OCI-LY3 (cell line): ENCODE results near the gene LYPD3.

Source experiments
- H2AFZ ChIP-seq: fragments of 200-600, 300-600 bp; shearing (Covaris generic); 2 replicates; pipeline ENCODE4 v1.6.0; 2014; ENCODE audit warnings: antibody characterized with exemption, low read depth, low read length
- H3K27ac ChIP-seq: fragments of 200-600, 300-600 bp; sonication (generic); 2 replicates; pipeline ENCODE4 v1.5.1; 2014; ENCODE audit warnings: mild to moderate bottlenecking, low read length, moderate library complexity, mixed read lengths
- H3K27me3 ChIP-seq: fragments of 200-600, 300-600 bp; sonication (generic); 2 replicates; pipeline ENCODE4 v1.6.1; 2014; ENCODE audit warnings: low read depth, low read length, mixed read lengths
- H3K36me3 ChIP-seq: fragments of 200-600, 300-600 bp; sonication (generic); replicated peaks from 2 replicates; pipeline ENCODE3; 2014; ENCODE audit warnings: low read depth, low read length, mixed read lengths
- H3K4me1 ChIP-seq: fragments of 300-600, 200-600 bp; sonication (generic); 2 replicates; pipeline ENCODE4 v1.6.1; 2014; ENCODE audit warnings: low read length, mixed read lengths
- H3K4me2 ChIP-seq: fragments of 200-600, 300-600 bp; sonication (generic); 2 replicates; pipeline ENCODE4 v1.6.1; 2014; ENCODE audit warnings: low read length, mixed read lengths
- H3K4me3 ChIP-seq: fragments of 300-600, 200-600 bp; sonication (generic); 2 replicates; pipeline ENCODE4 v1.5.1; 2014; ENCODE audit warnings: antibody characterized with exemption, mild to moderate bottlenecking, low read length, moderate library complexity
- H3K79me2 ChIP-seq: fragments of 300-600, 200-600 bp; shearing (Covaris generic); 2 replicates; pipeline ENCODE4 v1.6.1; 2014; ENCODE audit warnings: mild to moderate bottlenecking, low read length, mixed read lengths
- H3K9ac ChIP-seq: fragments of 300-600, 200-600 bp; shearing (Covaris generic); 2 replicates; pipeline ENCODE4 v1.6.0; 2014; ENCODE audit warnings: mild to moderate bottlenecking, low read length, moderate library complexity
- H3K9me3 ChIP-seq: fragments of 200-600, 300-600 bp; shearing (Covaris generic); 2 replicates; pipeline ENCODE4 v1.6.1; 2014; ENCODE audit warnings: low read length, mixed read lengths; ENCODE audit not compliant: insufficient read depth
- H4K20me1 ChIP-seq: fragments of 200-600, 300-600 bp; sonication (generic); 2 replicates; pipeline ENCODE4 v1.6.1; 2016; ENCODE audit warnings: low read length, mixed read lengths; ENCODE audit not compliant: insufficient read depth
- CTCF ChIP-seq: fragments of 200-600, 300-600 bp; sonication (generic); IDR thresholded peaks from 2 replicates; pipeline ENCODE4 v1.5.1; 2014; ENCODE audit warnings: antibody characterized with exemption, low read length, low read depth
- EZH2phosphoT487 ChIP-seq: fragments of 200-600 bp; shearing (Covaris generic); IDR thresholded peaks from 2 replicates; pipeline ENCODE4 v1.6.1; 2018; ENCODE audit warnings: antibody characterized with exemption, mixed run types, low read depth

LYPD3 gene

GRCh38 chr19:43480574-43480973 is 15.2 kb upstream of the LYPD3 start:
- Histone ChIP-seq H3K36me3 (peaks cover 14% of the 10 kb centered on the region), H3K27ac (no peak overlapping the region), H3K27me3 (no peaks in the 10 kb centered on the region), H3K4me3 (no peak overlapping the region), H2AFZ (no peak overlapping the region), H3K9ac (no peak overlapping the region), H4K20me1 (no peaks in the 10 kb centered on the region), H3K79me2 (no peaks in the 10 kb centered on the region), H3K9me3 (no peaks in the 10 kb centered on the region), H3K4me1 (no peaks in the 10 kb centered on the region), H3K4me2 (no peak overlapping the region)
- TF ChIP-seq CTCF (no peak), EZH2phosphoT487 (no peak)

- no peaks in the 10 kb centered on the region for H3K4me1 ChIP-seq
- H4K20me1 ChIP-seq, result no peaks in the 10 kb centered on the region
- H3K4me3 ChIP-seq, result no peak overlapping the region
- H3K27me3 ChIP-seq, result no peaks in the 10 kb centered on the region
- H3K9me3 ChIP-seq, result no peaks in the 10 kb centered on the region
- no peak overlapping the region for H2AFZ ChIP-seq
- TF ChIP-seq EZH2phosphoT487 (no peak), CTCF (no peak)
- H3K79me2 ChIP-seq, result no peaks in the 10 kb centered on the region
- H3K27ac ChIP-seq, result no peak overlapping the region
- H3K4me2 ChIP-seq, result no peak overlapping the region
- no peak overlapping the region for H3K9ac ChIP-seq
- peaks cover 18% of the 10 kb centered on the region for H3K36me3 ChIP-seq
These were observed 14.7 kb upstream of the LYPD3 start for GRCh38 chr19:43479961-43480561.

GRCh38 chr19:43479226-43479625 is 13.8 kb upstream of the LYPD3 start:
- no peak overlapping the region for H2AFZ ChIP-seq
- no peak overlapping the region for H3K9ac ChIP-seq
- no peaks in the 10 kb centered on the region for H3K79me2 ChIP-seq
- H3K9me3 ChIP-seq, result no peaks in the 10 kb centered on the region
- H3K4me1 ChIP-seq, result no peaks in the 10 kb centered on the region
- H3K36me3 ChIP-seq, result peaks cover 26% of the 10 kb centered on the region
- H3K27me3 ChIP-seq, result no peaks in the 10 kb centered on the region
- TF ChIP-seq CTCF, result no peak
- no peak for TF ChIP-seq EZH2phosphoT487
- no peak overlapping the region for H3K4me3 ChIP-seq
- no peaks in the 10 kb centered on the region for H4K20me1 ChIP-seq
- H3K4me2 ChIP-seq, result no peak overlapping the region
- no peak overlapping the region for H3K27ac ChIP-seq

- Histone ChIP-seq H3K9me3 (no peaks in the 10 kb centered on the region), H3K27me3 (no peaks in the 10 kb centered on the region), H3K4me3 (no peak overlapping the region), H2AFZ (no peak overlapping the region), H3K4me2 (no peak overlapping the region), H3K9ac (no peak overlapping the region), H3K36me3 (peaks cover 30% of the 10 kb centered on the region), H3K79me2 (no peaks in the 10 kb centered on the region), H3K4me1 (no peaks in the 10 kb centered on the region), H3K27ac (no peak overlapping the region), H4K20me1 (no peaks in the 10 kb centered on the region)
- no peak for TF ChIP-seq CTCF
- no peak for TF ChIP-seq EZH2phosphoT487
These were observed 12.9 kb upstream of the LYPD3 start for GRCh38 chr19:43478323-43478722.
